NCI-H2107 (cell line): Measurements from ENCODE around the gene TSGA10.
A peak's percentile ranks its signal among the peaks of the same experiment; 100 is the strongest.
"Not testable (repeated sequence)": the region's sequence is repeated elsewhere in the genome, so short reads cannot be mapped to it uniquely, and the experiment has no call there.

Experiments
- DNase-seq: peaks from one replicate; lab custom pipeline; 2025; lab: John Stamatoyannopoulos, UW

The TSGA10 gene

DNA sequence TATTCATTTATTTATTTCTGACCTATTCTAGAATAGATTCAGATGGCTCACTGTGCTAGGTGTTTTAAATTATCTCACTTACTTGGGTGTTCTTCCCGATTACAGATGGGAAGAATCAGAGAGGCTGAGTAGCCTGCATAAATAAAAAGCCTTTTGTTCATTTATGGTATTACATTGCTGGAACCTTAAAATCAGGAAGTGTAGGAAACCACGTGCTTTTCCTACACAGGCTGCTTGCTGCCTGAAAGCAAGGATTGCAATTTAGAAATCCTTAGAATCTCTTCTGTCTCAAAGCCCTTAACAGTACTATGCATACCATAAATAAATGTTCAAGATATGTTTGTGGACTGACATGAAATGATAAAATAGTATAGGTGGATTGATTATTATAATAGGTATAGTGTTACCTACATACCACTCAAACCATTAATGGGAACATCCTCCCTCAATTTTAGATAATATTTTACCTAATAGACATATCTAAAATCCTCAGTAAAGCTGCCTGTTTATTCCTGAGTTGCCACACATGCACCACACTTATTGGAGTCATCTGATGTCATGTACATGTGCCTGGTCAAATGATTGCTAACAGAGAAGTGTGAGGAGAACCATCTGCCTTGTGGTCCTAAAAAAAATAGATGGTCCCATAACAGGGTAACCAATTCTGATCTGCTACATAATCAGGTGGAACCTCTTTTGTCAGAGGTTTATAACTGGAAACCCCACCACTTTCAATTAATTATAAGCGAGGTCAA is 86.7 kb downstream of the TSGA10 start:
- DNase-seq, result no peak

DNA sequence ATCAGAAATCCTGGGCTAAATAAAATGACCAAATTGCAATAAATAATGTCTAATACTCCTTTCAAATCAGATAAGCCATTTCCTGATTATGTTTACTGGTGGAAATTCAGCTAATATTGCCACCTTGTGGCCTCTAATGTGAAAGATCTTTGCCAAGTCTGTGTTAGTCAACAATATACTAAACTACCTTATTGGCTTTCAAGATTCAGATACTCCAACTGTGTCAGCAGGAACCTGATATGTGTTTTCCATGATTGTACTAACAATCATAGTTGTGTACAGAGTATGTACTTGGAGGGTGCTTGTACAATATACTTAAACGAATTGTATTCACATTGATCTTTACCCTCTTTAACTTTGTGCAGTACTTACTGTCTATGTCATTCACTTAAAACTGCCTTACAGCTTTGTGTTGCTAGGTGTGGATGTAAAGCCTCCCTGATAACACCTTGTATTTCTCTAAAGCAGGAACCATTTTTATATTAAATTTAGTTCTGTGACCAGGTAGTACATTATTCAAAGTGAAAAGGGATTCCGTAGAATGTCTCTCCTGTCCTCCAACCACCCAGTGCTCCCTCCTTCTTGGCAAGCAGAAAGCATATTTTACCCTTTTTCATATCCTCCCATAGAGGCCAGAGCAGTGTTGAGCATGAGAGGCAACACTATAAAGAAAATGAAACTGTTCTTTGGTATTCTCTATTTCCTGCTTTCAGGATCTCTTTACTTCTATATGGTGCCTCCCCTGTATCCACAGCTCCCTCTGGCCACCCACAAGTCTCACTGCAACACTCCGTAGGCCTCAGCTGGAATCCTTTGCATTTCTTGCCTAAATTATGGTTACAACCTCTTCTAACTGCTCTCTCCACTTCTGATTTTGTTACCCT is 88.4 kb downstream of the TSGA10 start:
- peak; percentile 50 for DNase-seq

DNA sequence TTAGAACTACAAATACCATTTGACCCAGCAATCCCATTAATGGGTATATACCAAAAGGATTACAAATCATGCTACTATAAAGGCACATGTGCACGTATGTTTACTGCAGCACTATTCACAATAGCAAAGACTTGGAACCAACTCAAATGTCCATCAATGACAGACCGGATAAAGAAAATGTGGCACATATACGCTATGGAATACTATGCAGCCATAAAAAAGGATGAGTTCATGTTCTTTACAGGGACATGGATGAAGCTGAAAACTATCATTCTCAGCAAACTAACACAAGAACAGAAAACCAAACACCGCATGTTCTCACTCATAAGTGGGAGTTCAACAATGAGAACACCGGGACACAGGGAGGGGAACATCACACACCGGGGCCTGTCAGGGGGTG is 105.6 kb downstream of the TSGA10 start:
- DNase-seq, result not testable (repeated sequence)

DNA sequence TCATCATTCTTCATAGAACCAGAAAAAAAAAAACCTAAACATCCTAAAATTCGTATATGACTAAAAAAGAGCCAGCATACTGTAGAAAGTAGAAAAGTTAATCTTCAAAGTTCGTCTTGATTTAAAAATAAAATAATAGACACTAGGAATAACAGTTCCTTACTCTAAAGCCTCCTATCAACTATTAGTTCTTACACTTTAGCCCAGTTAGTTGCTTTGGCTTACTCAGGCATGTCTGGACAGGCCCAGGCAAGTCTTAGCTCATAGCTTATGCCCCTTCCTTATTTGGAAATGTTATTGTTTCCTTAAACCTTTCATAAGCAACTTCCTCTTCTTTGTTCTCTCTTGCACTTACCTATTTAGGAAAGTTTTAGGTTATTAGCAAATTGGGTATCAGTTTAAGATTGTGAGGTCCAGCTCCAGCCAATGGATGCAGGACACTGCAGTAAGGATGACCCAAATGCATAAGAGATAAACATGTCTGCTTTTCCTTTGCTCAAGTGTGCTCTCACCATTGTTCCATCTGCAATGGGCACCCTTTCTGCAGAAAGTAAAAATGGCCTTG is 113.9 kb downstream of the TSGA10 start:
- not testable (repeated sequence) for DNase-seq

DNA sequence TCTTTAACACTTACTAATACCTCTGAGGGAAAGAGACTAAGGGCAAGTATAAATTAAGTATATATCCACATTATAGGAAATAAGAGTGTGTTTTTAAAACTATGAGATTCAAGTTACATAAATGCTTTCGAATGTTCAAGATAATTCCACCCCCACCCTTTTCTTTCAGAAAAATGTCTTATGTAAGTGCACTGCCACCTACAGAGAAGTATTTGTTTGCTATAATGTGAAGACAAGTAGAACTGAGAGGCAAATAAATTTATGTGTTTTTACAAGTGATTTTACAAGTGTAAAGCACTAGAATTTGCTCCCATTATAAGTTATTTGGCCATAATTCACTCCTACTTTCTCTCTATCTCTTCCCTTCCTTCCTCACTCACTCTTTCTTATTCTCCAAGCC is 118.8 kb downstream of the TSGA10 start:
- no peak for DNase-seq

DNA sequence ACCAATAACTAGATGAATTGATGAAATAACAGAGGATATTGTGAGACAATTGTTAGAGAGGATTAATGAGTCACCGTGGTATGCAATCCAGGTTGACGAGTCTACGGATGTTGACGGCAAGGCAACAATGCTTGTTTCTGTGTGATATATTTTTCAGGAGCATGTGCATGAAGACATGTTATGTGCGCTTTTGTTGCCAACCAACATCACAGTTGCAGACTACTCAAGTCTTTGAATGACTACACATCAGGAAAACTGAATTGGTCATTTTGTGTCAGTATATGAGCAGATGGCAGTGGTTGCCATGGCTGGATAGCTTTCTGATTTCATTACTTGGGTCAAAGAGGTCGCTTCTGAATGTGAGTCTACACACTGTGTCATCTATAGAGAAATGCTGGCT is 122.0 kb downstream of the TSGA10 start:
- no peak for DNase-seq

DNA sequence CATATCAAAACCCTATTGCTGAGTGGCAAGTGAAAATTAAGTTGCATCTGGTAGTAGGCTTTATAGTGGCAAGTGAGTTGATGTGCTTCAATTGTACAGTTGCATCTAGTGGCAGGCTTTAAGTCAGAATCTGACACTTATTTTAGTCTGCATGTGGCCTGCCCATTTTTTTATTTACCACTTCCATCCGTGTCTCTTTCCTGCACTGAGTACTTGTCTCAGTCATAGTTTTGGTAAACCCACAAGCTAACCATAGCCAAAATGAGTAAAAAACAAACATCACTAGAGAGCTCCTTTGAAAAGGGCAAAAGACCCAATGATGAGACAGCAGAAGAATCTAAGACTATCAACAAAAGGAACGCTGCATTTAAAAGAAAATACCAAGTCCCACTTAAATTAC is 122.7 kb downstream of the TSGA10 start:
- DNase-seq, result no peak

DNA sequence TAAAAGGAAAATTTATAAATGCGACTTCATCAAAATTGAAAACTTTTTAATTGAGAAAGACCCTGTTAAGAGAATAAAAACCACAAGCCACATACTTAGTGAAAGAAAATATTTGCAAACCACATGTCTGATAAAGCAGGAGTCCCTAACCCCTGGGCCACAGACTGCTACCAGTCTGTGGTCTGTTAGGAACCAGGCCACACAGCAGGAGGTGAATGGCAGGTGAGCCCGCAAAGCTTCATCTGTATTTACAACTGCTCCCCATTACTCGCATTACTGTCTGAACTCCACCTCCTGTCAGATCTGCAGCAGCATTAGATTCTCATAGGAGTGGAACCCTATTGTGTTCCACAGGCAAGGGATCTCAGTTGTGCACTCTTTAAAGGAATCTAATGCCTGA is 123.3 kb downstream of the TSGA10 start:
- DNase-seq, result no peak

DNA sequence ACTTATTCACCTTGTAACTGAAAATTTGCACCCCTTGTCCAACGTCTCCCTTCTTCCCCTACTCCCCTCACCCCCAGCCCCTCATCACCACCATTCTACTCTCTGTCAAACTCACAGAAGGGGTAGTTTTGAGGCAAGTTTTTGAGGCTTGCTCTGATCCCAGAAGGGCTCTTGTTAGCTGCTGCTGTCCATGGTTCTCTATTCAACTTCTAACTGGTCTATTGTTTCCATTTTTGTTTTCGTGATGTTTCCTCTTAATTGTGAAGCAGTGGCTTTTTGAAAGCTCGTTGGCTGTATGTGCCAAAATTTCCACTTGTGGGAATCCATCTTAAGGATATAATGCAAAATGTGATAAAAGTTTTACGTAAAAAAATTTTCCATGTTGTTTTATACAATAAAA is 126.2 kb downstream of the TSGA10 start:
- DNase-seq, result no peak

DNA sequence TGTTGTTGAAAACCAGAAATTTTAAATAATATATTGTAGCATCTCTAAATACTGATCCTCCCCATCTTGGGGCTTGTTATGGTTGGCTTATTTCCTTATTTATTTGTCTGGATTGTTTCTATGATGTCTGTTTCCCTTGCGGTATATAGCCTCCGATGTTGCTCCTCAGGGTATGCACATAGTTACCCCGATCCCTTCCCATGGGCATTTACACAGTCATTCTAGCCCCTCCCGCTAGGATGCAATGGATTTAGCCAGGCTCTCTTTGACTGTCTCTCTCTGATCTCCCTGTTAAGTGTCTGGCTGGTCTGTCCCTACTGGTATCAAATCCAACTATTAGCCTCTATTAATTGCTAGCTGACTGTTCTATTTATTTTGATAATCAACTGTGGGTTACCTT is 126.9 kb downstream of the TSGA10 start:
- DNase-seq, result no peak

DNA sequence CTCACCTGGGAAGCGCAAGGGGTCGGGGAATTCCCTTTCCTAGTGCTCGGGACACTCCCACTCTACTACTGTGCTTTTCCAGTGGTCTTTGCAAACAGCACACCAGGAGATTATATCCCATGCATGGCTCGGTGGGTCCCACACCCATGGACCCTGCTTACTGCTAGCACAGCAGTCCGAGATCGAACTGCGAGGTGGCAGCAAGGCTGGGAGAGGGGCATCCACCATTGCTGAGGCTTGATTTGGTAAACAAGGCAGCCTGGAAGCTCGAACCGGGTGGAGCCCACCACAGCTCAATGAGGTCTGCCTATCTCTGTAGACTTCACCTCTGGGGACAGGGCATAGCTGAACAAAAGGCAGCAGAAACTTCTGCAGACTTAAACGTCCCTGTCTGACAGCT is 154.0 kb downstream of the TSGA10 start:
- no peak for DNase-seq

DNA sequence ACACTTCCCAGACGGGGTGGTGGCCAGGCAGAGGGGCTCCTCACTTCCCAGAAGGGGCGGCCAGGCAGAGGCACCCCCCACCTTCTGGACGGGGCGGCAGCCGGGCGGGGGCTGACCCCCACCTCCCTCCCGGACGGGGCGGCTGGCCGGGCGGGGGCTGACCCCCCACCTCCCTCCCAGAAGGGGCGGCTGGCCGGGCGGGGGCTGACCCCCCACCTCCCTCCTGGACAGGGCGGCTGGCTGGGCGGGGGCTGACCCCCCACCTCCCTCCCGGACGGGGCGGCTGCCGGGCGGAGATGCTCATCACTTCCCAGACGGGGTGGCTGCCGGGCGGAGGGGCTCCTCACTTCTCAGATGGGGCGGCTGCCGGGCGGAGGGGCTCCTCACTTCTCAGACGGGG is 166.0 kb downstream of the TSGA10 start:
- DNase-seq, result not testable (repeated sequence)

DNA sequence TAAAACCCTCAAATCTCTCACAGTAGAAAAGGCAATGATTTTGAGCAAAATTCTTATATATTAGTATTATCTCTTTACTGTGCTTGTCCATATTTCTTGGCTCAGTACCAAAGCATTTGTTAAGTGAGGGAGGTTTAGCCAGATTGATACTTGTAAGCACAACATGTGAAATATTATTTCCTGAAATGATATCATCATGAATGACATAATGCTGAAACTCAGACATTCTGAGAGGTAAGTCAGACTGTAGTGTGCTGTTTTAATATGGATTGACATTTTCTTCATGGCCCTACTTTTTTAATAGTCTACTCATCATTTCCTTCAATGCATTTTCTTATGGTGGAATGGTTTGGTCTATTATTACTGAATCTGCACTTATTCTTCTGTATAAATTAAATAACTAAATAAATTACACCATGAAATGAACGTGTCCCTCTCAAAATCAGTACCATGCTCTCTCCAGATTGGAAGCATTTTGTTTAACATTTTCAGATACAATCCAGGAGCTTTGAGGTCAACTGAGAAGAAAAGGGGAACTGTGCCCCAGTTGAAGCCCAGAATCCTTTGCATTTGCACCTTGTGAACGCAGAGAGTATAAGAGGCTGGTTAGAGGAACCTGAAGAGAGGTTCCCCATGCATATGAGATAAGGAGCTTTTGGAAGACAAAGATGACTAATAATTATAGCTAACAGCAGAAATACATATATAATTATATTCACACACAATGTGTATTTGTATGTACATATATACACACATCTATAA is 168.7 kb downstream of the TSGA10 start:
- DNase-seq, result no peak

DNA sequence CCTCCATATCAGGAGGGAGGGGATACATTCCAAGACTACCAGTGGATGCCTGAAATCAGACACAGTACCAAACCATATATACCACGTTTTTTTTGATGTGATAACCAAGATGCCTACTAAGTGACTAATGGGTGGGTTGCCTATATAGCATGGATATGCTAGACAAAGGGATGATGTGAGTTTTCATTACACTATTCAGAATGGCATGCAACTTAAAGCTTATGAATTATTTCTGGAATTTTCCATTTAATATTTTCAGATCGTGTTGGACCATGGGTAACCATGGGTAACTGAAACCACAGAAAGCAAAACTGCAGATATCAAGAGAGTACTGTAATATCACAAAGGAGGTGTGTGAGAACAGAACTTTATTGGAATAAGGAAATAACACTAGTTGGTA is 179.1 kb downstream of the TSGA10 start:
- no peak for DNase-seq

DNA sequence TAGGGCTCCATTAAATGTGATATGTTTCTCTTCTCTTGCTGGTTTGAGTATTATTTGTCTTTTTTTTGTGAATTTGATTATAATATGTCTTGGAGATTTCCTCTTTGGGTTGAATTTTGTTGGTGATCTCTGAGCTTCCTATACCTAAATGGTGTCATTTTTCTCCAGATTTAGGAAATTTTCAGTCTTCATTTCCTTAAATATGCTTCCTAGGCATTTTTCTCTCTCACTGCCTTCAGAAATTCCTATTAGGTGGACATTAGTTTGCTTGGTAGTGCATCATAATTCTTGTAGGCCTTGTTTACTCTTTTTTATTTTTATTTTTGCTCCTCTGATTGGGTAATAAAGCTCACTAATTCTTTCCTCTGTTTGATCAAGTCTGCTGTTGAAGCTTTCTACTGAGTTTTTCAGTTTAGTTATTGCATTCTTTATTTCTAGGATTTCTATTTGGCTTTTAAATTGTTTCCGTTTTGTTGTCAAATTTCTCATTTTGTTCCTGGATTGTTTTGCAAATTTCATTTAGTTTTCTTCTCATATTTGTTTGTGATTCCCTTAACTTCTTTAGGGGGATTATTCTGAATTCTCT is 182.1 kb downstream of the TSGA10 start:
- no peak for DNase-seq

DNA sequence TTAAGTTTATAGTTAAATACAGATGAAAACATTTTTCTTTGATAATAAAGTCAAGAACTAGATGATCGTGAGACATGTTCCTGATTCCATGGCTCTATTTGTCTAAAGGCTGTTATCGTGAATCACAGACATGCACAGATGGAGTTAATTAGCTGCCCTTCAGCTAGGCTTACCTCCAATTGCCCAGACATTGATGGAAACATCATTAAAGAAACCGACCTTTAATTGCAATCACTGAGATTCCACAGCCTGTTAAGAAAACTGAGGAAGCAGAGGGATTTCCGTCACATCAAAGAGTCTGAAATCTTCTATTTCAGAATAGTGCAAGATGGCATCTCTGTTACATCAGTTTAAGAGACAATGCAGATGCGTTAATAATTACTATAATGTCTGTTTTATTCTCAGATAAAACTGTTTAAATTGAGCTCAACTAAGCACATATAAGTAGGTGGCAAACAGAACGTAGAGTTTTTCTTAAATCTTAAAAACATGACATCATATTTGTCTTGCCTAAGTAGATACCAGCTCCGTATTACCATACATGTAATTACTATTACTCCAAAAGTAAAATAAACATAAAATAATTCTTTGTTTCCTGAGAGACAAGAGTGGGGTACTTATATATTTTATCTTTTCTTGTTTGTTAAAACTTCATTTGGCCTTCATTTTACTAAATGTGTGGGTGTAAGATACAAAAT is 194.8 kb downstream of the TSGA10 start:
- no peak for DNase-seq

DNA sequence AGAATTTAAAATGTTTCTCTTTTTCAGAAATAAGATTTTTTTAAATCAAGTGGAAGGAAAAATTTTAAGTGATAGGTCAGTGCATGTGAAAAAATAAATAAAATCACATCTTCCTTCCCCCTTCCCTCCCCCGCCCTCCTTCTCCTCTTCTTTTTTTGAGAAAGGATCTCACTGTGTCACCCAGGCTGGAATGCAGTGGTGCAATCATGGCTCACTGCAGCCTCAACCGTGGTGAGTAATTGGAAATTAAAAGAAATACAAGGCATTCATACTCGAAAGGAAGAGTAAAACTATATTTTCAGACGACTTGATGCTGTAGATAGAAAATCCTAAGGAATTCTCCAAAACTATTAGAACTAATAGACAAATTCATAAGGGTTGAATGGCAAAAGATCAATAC is 201.8 kb downstream of the TSGA10 start:
- DNase-seq, result no peak

DNA sequence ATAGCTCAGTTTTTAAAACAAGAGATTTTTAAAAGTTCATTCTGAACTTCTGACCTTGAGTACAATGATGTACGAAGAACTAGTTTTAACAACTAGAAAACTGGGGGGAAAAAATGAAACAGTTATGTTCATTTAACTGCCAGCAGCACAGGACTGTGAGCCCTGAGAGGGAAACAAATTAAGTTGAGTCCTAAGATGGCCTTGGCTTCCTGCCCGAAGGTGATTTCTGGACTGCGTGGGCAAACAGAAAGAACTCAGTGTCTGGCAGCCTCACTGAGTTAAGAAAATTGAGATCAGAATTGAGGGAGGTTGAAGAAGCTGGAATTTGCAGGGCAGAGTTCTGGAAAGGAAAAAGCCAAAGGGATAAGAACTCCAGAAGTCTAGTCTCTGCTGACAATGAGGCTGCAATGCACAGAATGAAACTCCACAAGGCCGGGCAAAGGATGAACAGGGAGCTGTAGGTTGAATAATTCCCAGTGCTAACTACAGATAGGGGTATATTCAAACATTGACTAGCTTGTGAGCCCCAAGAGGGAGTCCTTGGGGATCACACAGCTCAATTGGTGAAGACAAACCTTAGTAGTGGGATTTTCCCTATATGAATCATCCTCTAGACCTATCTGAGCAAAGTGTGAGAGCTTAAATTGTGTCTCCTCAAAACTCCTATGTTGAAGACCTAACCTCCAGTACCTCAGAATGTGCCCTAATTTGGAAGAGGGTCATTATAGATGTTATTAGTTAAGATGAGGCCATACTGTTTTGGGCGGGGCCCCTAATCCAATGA is 205.6 kb downstream of the TSGA10 start:
- no peak for DNase-seq

DNA sequence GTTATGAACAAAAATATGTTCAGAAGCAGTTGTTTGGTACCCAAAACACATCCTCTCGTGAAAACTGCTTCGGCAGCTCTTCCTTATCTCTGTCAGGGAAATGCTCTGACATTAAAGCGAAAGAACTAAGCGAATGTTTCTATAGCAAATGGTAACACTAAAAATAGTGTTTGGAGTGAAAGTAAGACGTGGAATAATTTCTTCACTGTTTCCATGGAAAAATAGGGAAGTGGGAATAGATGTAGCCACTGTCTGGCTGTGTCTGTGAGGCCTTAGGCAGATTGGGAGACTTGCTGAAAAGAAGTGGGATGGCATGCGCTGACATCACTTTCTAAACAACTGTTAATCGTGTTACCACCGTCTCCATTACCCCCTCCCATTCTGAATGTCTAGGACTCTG is 207.2 kb downstream of the TSGA10 start:
- DNase-seq, result no peak
